Measurements from ENCODE around the gene SNAPC1.

DNA sequence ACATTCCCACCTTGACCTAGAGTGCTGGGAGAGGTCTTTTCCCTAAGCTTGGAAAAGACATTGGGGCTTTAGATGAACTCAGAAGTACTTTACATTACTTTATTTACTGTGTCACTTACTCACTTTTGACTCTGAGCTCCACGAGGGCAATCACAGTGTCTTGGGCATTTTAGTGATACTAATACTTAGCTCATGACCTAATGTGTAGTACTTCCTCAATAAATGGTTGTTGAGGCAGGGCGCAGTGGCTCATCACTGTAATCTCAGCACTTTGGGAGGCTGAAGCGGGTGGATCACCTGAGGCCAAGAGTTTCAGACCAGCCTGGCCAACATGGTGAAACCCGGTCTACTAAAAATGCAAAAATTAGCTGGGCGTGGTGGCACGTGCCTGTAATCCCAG lies 19.8 kb upstream of the SNAPC1 start:
- TF ChIP-seq POLR2A (IDR thresholded peaks at IDR 0.05), result no peak
- TF ChIP-seq, protein P1, sequence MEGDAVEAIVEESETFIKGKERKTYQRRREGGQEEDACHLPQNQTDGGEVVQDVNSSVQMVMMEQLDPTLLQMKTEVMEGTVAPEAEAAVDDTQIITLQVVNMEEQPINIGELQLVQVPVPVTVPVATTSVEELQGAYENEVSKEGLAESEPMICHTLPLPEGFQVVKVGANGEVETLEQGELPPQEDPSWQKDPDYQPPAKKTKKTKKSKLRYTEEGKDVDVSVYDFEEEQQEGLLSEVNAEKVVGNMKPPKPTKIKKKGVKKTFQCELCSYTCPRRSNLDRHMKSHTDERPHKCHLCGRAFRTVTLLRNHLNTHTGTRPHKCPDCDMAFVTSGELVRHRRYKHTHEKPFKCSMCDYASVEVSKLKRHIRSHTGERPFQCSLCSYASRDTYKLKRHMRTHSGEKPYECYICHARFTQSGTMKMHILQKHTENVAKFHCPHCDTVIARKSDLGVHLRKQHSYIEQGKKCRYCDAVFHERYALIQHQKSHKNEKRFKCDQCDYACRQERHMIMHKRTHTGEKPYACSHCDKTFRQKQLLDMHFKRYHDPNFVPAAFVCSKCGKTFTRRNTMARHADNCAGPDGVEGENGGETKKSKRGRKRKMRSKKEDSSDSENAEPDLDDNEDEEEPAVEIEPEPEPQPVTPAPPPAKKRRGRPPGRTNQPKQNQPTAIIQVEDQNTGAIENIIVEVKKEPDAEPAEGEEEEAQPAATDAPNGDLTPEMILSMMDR (IDR thresholded peaks at IDR 0.05), result no peak

All from Peyer's patch (tissue), 4 donors.